HG02759 (cell line): ENCODE results near the gene NPHP3.

Experiments
- ATAC-seq: cut with Tn5 transposase; IDR thresholded peaks from one replicate; pipeline ENCODE4 v1.9.1; 2021; ENCODE audit warnings: mild to moderate bottlenecking, moderate library complexity; ENCODE audit not compliant: unreplicated experiment

The NPHP3 gene

DNA sequence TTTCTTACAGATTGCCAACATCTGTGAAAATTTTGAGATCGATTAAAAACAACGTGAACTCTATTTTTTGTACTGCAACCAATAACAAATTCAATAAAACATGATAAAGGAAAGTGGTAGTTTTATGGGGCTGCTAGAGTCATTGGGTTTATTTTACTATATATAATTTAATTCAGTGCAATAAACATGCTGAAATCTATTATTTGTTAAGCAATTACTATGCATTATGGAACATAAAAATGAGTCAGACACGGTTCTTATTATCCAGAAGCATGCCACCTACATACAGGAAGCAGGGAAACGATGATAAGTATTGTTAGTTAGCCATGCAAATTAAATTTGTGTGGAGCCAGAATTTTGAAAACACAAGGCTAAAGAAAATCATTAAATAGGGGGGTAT is 27.2 kb downstream of the NPHP3 start:
- ATAC-seq = no peak

DNA sequence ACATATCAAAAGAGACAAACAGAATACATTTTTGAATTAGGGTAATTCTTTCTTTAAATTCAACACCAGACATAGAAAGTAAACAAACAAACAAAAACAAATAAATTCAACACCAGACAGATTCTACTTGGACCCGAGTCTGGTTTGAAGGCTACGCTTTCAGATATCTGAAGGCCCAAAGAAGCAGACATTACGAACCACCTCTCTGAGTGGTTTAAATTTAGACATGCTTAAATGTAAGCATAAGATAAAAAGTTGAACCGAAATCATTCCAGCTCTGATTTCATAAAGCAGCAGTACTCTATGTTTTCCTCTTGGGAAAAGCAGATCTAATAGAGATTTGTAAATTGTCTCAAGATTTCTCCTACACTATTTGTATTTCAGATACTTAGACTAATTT is 32.2 kb downstream of the NPHP3 start:
- no peak for ATAC-seq

DNA sequence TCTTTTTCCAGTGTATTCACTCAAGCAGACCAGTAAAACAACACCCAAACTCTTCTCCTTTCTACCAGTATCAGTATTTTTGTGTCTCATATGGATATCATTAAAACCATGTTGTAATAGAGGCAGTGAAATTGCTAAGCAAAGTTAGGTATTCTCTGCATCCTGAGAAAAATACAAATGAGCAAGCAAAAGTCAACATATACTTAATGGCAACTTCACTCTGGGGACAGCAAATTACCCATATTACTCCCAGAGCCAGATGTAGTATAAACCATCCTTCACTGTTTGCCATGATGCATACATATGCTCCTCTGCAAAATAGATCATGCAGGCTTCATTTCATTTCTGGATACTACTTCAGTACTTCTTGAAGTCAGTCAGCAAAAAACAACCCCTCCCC is 40.0 kb downstream of the NPHP3 start:
- no peak for ATAC-seq

DNA sequence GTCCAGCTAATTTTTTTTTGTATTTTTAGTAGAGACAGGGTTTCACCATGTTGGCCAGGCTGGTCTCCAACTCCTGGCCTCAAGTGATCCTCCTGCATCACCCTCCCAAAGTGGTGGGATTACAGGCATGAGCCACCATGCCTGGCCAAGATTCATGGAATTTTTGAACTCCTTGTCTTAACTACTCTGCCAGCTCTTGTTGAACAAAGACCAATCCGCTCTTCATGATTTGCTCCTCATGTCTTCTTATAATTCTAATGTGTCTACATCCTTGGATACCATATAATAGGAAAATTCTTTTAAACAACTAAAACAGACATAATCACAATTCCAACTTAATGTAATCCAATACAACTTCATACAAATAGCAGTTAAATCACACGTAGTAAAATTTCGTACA is 40.8 kb downstream of the NPHP3 start:
- ATAC-seq = no peak

DNA sequence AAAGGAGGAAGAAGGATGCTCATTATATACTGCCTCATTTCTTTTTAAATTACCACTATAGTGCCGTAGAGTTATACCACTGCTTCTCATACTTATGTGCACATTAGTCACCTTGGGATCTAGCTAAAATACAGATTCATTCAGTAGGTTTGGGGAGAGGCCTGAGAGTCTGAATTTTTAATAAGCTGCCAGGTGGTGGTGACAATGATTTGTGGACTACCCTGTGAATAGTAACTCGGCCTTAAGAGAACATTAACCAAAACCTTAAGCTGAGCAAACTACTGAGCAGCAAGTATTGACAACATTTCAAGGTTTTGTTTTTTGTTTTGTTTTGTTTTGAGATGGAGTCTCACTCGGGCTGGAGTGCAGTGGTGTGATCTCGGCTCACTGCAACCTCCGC is 42.3 kb downstream of the NPHP3 start:
- no peak for ATAC-seq

DNA sequence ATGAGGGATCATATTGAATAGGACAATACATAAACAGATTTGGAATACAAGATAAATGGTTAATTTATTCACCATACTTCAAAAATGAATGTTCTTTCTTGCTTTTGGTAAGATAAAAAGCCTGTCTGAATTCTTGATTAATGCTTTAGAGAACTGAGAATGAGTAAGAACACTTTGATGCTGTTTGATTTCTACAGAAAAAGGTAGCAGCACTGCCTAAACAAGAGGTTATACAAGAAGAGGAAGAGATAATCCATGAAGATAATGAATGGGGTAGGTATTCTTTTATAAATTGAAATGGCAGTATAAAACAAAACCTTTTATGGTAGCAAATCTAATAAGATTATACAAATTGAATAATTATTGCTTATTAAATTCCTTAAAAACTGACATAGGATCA is 46.8 kb downstream of the NPHP3 start:
- ATAC-seq = no peak

DNA sequence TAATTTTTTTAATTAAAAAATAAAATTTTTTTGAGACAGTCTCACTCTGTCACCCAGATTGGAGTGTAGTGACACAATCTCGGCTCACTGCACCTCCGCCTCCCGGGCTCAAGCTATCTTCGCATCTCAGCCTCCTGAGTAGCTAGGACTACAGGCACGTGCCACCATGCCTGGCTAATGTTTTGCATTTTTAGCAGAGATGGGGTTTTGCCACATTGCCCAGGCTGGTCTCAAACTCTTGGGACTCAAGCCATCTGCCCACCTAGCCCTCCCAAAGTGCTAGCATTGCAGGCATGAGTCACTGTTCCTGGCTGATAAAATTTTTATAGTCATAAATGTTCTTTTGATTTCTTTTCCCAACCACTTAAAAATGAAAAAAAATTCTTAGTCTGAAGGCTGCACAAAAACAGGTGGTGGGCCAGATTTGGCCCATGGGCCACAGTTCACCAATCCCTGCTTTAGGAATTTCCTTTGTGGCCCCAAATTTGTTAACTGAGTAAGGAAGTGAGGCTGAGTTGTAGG is 52.9 kb downstream of the NPHP3 start:
- ATAC-seq = no peak

DNA sequence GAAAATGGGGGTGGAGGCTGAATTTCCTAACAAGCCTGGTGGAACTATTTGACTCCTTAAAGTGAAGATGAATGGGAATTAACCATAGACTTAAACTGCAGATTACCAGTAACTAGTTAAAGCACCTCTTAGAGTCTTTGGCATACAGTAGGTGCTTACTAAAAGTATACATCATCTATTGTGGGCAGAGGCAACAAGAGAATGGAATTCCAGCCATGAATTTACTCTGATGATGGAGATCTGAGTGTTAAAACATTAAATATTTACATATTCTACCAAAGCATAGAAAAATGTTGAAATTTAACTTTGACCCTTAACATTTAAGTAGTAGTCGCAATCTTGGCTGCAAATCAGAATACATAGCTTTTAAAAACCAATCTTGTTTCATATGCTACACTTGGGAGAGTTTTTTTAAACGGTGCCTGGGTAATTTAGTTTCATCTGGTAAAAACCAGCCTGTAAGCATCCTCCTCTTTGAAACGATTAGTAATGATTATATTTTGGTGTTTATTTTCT is 56.9 kb downstream of the NPHP3 start:
- ATAC-seq = no peak

DNA sequence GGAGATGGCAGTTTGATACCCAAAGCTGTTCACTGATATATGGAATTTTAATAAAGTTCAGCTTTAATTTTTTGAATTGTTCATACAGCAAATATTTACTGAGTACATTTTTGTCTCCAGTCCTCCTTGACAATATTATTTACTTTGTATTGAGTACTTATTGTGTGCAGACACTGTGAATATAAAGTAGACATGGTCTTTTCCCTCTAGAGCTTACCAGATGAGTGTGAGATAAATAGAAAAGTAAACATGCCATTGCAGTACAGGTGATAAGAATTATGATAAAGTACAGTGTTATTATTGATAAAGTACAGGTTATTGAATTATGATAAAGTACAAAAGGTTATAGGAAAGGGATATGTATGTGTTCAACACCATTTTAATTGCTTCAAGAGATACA is 60.0 kb downstream of the NPHP3 start:
- ATAC-seq = no peak

DNA sequence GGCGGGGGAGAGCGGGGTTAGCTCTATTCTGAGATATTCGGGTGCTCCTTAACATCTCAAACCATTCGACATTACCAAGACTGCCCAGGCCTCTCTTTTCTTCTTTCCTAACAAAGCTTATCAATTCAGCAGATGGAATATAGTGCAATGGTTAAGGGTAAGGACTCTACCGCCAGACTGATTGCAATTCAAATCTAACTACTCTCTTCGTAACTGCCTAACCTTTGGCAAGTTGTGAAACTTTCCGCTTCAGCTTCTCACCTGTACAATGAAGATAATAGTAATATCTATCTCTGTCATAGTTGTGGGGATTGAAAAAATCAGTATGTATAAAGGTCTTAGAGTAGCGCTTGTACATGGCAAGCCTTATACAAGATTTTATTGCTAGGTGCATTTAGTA is 61.1 kb downstream of the NPHP3 start:
- ATAC-seq = no peak

DNA sequence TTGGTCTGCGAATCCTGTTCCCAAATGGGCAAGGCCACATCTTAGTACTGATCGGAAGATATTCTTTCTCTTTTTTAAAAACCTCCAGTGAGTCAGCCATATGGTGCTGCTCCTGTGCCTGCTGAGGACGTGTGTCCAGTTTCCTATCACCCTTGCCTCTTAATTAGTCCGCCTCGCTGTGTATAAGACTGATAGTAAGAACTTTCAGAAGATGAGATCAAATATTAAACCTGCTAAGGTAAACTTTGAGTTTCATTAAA is 61.5 kb downstream of the NPHP3 start:
- peak; percentile 5 for ATAC-seq

DNA sequence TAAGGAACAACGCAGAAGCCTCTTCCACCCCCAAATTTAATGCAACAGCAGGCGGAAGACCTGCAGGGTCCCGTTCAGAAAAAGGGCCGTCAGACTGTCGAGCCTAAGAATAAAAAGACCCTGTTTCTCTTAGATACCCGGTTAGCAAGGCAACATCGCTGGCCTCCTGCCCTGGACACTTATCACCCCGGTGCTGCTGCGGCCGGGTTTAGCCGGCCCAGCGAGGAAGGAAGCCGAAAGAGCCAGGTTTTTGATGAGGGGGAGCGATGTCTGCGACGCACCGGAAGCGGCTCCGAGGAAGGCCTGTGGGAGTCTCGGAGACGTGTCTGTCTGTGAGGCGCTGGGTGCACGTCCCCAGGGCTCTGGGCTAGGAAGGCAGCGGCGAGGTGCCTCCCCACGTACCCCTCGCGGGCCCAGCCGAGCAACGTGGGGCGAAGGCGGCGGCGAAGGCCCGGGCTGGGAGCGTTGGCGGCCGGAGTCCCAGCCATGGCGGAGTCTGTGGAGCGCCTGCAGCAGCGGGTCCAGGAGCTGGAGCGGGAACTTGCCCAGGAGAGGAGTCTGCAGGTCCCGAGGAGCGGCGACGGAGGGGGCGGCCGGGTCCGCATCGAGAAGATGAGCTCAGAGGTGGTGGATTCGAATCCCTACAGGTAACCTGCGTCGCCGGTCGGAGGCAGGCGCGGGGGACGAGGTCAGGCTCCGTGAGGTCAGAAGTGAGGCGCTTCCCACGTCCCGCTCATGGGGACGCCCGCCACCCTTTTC is 62.0 kb downstream of the NPHP3 start, which contains the start of gene UBA5:
Gene UBA5, plus strand, starts transcription at position 278 of the 759 bp plus-strand sequence. Its CDS starts 209 bp downstream, at position 487.
- ATAC-seq = peak; percentile 77

DNA sequence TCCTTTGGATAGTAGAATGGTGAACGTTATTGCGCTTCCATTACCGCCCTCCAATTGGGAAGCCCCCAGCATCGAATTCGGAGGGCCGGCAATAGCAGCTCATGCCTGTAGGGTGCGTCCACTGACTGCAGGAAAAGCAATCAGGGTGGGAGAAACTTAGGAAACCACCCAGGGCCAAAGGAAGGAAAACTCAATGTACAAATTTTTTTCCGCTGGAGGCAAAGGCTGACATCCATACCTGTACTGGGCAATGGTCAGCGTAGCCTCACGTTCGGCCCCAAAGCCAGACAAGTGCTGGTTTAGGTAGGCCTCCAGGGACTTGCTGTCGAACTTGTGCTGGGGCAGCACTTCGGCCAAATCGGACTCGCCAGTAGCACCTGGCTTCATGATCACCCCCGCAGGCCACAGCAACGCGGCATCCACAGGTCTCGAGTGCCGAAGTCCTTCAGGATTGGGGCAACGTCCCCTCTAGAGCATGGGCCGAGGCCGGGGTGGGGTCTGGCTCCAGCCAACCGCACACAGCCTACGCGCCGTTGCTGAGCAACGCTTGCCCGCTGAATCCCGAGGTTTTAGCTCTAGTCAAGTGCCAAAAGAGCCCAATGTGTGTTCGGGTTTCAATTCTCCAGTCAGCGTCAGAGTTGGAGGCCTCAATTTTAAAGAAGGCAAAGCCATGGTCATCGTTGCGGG is 62.7 kb downstream of the NPHP3 start, which contains the start of gene ACAD11:
Gene ACAD11, minus strand, starts transcription at position 445 of the 687 bp plus-strand sequence. Its CDS starts 58 bp downstream, at position 387.
- peak; percentile 61 for ATAC-seq

DNA sequence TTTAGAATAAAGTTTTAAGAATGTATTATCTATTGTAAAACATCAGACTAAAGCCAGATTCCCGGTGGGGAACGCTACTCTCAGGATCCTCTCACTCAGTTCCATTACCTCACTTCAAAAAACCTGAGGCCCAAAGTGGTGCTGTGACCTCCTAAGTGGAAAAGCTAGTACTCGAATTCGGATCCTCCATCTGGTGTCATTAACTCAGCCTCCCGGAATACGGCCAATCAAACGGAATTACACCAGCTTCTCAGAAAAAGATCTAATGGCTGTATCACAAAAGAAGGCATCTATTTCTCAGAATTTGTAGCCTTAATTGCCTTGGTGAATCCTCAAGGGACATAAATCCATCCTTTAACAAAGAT is 63.2 kb downstream of the NPHP3 start:
- ATAC-seq = no peak

DNA sequence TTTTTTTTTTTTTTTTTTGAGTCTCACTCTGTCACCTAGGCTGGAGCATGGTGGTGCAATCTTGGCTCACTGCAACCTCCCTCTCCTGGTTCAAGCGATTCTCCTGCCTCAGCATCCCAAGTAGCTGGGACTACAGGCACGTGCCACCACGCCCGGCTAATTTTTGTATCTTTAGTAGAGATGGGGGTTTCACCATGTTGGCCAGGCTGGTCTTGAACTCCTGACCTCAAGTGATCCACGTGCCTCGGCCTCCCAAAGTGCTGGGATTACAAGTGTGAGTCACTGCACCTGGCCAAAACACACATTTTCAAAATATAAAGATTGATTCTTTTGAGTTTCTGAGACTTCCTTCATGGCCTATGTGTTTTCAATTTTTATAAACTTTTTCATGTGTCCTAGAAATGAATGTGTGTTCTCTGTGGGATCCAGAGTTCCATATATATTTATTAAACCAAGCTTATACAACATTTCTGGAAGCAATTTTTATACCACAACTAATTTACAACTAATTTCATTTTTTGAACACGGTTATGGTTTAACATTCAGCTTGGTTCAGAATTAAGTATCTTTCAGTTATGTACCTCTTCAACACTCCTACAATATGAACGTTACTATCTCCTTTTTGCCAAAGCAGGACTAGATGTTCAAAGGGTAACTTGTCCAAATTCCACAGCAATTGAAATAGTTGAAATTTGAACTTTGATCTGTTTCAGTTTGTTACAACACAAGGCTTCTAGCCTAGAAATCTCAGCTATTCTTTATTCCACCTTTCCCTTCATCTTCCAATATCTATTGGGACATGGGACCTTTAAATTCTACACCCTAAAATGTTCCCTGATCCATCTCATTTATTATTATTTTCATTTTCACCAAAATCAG is 64.1 kb downstream of the NPHP3 start:
- no peak for ATAC-seq

DNA sequence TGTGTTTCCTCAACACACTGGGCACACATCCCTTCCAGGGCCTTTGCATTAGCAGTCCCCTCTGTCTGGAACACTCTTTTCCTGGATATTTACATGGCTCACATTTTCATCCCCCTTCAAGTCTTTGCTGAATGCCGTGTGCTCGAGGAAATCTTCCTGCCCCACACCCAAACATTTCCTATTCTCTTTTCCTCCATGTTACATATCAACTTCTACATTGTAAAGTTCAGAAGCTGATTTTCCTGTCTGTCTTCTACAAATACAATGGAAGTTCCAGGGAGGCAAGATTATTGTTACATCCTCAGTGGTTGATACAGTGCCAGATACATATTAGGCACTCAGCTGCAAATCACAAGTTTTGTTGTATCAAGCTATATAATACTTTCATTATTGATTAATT is 66.7 kb downstream of the NPHP3 start:
- no peak for ATAC-seq

DNA sequence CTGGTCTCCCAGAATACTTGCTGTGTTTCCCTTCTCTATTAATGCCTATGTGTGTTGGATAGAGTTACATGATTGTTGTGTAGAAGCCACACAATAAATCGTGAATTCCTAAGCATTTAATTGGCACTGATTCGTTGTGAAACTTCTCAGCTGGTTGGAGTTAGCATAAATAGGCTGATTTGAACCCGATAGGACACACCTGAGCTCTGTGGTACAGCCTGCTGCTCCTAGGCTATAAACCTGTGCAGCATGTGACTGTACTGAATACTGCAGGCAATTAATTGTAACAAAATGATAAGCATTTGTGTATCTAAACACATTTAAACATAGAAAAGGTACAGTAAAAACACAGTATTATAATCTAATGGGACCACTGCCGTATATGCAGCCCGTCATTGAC is 67.5 kb downstream of the NPHP3 start:
- no peak for ATAC-seq

DNA sequence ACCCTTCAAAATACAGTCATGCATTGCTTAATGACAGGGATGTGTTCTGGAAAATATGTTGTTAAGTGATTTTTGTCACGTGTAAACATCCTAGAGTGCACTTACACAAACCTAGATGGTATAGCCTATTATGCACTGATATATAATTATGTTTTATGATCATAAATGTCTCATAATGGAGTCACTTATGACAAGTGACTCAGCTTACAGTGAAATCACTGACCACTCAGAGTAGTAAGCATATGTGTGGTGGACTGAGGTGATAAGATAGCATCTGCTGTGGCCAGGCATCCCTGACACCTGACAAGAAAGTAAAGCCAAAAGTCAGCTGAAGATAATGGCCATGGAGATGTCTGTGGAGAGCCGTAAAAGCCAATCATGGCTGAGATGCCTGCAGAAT is 68.0 kb downstream of the NPHP3 start:
- ATAC-seq = no peak

DNA sequence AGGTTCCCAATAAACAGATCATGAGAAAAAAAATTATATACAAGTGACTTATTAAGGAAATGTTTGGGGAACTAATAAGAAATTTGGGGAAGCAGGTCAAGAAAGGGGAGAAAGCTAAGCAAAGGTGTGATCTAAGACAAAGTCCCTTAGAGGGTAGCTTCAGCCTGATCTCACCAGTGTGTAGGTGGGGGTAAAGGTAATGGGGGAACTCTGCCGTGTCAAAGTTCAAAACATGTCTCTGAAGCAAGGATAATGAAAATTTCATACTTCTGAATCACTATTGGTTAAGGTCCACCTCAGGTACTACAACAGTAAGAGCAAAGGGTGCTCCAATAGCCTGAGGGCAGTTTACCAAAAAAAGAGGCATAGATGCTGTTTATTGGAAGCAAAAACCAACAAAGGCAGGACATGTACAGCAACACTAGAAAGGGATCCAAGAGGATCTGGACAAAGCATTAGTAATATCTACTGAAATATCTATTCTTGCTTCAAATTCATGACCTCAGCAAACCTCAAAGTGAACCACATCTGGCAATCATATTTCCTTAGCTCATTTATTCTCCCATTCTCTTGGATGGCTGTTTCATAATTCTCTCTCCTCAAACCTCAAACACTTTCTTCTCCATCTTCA is 69.5 kb downstream of the NPHP3 start:
- ATAC-seq = no peak

DNA sequence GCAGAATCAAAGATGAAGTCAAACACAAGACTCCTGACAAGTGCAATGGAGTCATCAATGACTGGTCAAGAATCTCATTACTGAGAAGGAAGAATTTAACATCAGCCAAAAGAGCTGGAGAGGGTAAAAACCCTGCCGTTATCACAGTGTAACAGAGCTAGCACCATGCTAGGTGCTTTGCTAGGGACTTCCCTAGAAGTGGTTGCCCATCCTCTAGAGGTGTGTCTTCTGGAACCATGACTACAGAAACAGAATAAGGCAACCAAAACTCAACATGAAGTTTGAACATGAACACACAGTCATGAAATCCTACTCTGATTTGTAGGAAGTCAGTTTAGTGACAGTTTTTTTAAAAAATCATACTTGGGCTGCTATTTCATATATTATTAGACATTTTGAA is 72.1 kb downstream of the NPHP3 start:
- no peak for ATAC-seq

DNA sequence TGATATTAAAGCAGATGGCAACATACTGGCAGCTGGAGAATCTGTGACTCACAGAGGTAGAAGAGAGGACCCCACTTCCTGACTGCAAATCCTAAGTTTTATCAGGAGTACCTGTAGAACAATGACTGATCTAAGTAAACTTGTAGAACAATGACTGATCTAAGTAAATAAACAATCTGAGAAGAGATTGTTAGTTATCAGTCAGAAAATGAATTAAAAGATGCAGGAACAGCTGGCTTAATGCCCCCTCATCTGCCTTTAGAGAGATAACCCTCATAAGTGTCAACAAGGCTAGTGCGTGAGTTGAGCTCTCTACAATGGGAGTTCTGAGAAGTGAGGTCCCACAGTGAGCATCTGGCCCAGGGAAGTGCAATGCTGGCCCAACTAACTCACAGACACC is 77.2 kb downstream of the NPHP3 start:
- ATAC-seq = no peak
